Fibroblast of the conjunctiva (primary cell): ENCODE measurements around the gene OPRL1.

Experiments used
- DNase-seq: peaks from one replicate; pipeline ENCODE4 v3.0.0-alpha.2; 2010; ENCODE audit warnings: low read depth

Gene OPRL1

GRCh38 chr20:64042054-64042781 lies 37.7 kb upstream of the OPRL1 start:
- DNase-seq, result no peak

GRCh38 chr20:64043768-64044167 lies 36.1 kb upstream of the OPRL1 start:
- DNase-seq, result no peak

GRCh38 chr20:64044484-64045247 lies 35.2 kb upstream of the OPRL1 start:
- DNase-seq, result no peak

DNA sequence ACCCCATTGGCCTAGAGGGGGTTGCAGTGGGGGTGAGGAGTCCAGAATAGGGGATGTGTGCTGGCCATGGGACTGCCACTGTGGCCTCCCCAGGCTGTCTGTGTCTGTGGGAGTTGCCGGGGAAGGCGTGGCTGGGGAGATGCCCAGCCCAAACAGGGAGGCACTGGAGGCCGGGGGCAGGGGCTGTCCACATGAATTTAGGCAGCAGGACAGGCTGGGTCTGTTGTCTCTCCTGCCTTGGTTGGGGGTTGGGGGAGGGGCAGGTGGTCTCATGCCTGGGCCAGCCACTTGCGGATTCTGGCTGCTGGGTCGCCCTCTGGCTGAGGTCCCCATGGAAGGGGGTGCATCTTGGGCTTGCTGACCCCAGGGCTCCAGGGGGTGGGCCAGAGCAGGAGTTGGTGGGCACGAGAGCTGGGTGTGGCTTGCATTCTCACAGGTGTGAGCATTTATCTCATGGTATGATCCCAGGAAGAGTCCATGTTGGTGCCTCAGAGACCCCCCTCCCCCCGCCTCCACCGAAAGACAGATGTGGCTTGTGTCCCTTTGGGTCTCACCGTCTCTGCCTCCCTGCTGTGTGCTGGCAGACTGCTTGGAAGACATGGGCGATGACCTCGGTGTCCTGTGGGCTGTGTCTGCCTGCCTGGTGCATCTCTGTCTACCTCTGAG lies 34.4 kb upstream of the OPRL1 start:
- DNase-seq, result no peak

DNA sequence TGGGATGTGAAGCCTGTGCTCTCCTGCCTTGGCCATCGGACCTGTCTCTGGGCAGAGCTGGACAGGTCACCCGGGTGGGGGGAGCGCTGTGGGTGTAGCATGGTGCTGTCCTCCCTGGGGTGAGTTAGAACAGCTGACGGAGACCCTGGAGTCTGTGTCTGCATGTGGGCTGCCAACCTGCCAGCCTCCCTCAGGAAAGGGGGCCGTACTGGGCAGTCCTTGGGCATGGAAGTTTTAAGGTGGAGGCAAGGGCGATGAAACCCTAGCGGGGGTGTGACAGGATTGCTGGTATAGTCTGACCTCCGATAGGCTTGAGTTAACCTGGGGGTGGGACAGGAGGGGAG lies 32.9 kb upstream of the OPRL1 start:
- DNase-seq, result no peak

DNA sequence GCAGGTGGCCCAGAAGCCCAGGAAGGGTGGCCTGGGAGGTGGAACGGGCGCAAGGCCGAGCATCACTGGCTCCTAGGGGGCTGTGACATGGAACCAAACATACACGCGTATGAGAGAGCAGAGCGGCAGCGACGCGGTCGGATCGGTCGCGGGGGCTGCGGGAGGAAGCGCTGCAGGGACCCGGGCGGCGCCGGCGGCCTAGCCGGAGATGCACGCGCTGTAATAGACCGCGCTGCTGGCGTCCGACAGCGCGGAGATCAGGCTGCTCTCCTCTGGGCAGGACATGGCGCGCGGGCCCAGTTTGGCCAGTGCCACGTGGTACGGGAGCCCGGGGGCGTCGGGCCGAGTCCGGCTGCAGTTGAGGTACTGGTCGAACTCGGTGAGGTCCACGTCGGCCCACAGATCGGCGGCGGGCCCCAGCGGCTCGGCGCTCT lies 31.9 kb upstream of the OPRL1 start:
- DNase-seq, result no peak

GRCh38 chr20:64048402-64049044 lies 31.4 kb upstream of the OPRL1 start:
- DNase-seq, result no peak

GRCh38 chr20:64049060-64049877 lies 30.6 kb upstream of the OPRL1 start, which contains the start of gene SOX18:
Gene SOX18 (minus strand): TSS chr20:64049639. CDS start chr20:64049516, 123 bp downstream.
- DNase-seq, result no peak

DNA sequence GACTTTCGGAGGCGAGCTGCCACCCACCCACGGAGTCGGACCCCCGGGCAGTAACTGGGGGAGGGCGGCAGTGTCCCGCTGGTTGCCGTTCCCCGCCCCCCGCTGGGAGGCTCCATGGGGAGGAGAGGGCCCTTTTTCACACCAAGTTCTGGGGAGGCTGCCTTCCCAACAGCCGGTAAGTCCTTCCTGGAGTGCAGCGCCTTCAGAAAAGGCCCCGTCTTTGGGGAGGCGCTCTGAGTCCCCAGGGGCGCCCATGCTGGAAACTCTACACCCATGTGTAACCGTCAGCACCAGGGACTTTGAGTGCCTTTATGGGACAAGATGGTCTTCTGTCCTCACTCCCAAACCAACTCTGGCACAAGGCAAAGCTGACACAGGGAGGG lies 30.0 kb upstream of the OPRL1 start:
- DNase-seq, result no peak

DNA sequence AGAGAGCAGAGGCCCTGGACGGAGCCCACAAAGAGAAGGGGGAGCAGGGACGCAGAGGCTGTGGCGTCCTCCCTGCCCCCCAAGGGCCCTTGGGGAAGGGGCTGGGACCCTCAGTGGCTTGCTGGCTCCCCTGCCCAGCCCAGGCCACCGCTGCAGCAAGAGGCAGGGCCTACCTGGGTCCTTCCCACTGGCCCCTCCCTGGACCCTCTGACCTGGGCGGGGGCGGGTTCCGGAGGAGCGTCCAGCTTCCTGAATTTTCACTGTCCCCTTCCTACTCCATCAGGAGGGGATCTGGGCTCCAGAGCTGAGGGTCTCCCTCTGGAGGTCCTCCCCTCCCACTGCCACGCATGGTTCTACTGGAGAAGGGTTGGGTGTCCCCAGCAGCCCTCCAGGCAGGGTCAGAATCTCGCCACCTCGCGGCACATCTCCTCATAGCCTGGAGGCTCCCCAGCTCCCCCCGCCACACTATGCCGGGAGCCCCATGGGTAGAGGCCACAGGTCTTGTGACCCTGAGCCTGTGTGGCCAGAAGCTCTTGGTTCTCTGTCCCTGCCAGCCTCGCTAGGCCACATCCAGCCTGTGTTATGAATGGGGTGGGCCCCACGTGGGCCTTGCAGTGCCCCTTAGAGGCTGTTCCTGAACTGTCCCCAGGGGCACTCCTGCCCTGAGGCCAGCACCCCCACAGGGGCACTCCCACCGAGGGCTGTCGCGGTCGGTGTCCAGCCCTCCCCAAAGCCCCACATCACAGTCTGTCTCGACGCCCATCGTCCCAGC lies 29.4 kb upstream of the OPRL1 start:
- no peak for DNase-seq

DNA sequence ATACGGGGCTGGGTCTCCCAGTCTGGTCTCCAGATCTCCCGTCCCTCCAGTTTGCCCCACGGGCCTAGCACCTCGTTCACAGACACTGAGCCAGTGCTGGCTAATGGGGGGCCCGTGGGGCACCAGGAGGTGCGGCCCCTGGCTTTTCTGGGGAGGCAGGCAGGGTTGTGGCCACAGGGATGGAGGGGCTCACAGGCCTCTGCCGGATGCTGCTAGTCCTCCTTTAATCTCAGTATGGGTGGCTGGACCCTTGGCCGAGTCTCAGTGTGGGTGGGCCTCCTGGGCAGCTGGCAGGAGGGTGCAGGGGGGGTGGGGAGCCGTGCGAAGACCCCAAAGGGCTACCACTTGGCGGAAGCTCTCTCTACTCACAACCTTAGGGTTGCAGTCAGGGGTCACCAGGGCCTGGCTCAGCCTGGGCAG lies 28.8 kb upstream of the OPRL1 start:
- no peak for DNase-seq

GRCh38 chr20:64051561-64052325 lies 28.1 kb upstream of the OPRL1 start:
- DNase-seq, result no peak

DNA sequence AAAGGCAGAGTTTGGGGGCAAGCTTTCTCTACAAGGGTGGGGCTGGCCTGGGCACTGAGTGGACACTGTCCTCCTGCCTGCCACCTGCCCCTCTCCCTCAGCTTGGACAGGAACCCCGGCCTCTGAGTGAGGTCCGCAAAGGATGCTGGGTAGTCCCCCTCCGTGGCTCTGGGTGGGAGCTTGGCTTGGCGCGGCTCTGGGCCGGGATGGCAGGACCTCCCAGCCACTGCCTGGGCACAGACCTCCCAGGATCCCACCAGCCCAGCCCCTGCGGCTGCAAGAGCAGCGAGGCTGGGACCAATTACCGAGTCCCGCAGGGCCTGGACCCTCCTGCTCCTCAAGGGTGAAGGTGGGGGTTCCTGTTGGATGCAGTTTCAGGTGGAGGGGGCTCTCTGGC lies 27.6 kb upstream of the OPRL1 start:
- no peak for DNase-seq

- DNase-seq, result no peak
These were observed 26.7 kb upstream of the OPRL1 start for GRCh38 chr20:64052987-64053840.

GRCh38 chr20:64053841-64054661 lies 25.8 kb upstream of the OPRL1 start:
- DNase-seq, result peak; percentile 20

DNA sequence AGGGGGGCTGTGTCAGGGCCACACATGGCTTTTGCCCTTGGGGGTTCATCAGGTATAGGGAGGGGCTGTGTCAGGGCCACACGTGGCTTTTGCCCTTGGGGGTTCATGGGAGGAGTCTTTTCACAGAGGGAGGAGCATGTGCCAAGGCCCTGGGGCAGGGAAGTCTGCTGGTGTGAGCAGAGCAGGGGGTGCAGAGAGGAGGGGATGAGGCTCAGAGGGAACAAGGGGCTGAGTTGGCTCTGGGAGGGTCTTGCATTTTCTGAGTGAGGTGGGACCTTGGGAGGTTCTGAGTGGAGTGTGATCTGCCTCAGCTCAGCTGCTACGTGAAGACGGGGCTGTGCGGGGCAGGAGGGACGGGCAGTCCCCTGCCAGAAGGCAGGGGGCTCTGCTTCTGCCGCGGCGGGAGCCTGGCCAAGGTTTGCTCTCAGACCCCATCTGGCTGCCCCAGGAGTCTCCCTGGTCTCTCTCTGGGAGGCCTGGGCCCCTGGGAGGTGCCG lies 24.4 kb upstream of the OPRL1 start:
- DNase-seq, result no peak

- no peak for DNase-seq
These were observed 23.8 kb upstream of the OPRL1 start for GRCh38 chr20:64055893-64056638.

DNA sequence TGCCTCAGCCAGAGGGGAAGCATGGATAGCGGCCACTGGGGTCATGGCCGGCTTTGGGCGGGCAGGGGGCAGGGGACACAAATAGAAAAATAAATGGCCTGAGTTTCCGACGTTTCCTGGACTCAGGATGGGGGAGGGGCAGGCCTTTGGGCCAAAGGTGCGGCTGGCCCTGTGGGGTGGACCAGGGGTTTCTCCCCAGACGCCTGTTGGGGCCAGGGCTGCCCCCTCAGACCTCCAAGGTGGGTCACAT lies 23.3 kb upstream of the OPRL1 start:
- DNase-seq, result no peak
